ENCODE results near the gene CBX4.

GRCh38 chr17:79865351-79866210 lies 26.3 kb upstream of the CBX4 start:
- TF ChIP-seq CTCF (IDR thresholded peaks at IDR 0.05; ENCODE audit: poor library complexity, severe bottlenecking) (no peak), EZH2 (IDR thresholded peaks at IDR 0.05; ENCODE audit: borderline replicate concordance, insufficient read depth, low read length, poor library complexity, severe bottlenecking) (no peak), EP300 (conservative IDR thresholded peaks at IDR 0.05; ENCODE audit: poor library complexity, severe bottlenecking) (no peak), REST (IDR thresholded peaks at IDR 0.05; ENCODE audit: borderline replicate concordance) (no peak), RAD21 (conservative IDR thresholded peaks at IDR 0.05) (no peak), POLR2AphosphoS5 (IDR thresholded peaks at IDR 0.05) (no peak), TAF1 (IDR thresholded peaks at IDR 0.05; ENCODE audit: low read depth) (no peak)
